ENCODE measurements around the gene BRPF3.

Gene BRPF3

DNA sequence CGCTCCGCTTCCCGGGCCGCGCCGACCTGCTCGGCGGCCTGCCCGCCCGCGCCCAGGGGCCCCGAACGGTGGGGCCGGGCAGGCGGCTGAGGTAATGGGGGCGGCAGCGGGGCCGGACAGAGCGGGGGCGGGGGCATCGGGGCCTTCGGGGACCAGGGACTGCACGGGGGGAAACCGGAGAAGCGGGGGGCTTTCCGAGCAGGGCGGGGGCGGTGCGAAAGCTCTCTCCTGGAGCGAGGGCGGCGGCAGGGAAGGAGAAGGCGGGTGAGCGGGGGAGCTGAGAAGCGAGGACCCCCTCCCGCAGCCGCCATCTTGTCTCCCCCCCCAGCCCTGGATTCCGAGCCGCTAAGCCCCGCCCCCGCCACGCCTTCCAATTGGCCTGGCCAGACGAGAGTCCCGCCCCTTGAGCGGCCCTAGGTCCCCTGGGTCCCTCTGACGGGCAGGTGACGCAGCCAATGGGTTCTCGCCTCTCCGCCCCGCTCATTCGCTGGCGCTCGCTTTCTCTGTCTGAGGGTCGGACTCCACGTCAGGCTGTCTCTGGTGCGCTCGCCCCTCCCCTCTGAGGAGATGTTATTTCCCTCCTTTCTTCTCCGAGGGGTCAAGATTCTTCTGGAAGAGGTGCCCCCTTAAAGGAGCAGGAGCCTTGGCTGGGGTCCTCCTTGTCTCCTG lies 470 bp downstream of the BRPF3 start:
- no peak overlapping the region for H3K4me3 ChIP-seq (IDR thresholded peaks at IDR 0.05; ENCODE audit: insufficient read depth, low read depth, low read length)
- no peaks in the 10 kb centered on the region for H3K36me3 ChIP-seq (ENCODE audit: insufficient read depth)
- peaks cover 23% of the 10 kb centered on the region for H3K79me2 ChIP-seq (ENCODE audit: insufficient read depth, low read depth)
- no peaks in the 10 kb centered on the region for H3K27me3 ChIP-seq (ENCODE audit: insufficient read depth, low read depth)
- peak overlapping the region; percentile 84 for H3K9ac ChIP-seq
- H3K27ac ChIP-seq, result peak overlapping the region; percentile 61
- H3K4me1 ChIP-seq (ENCODE audit: low read depth, poor library complexity, severe bottlenecking), result peaks cover 13% of the 10 kb centered on the region
- peak overlapping the region; percentile 29; the same call in 1 of the 2 replicates for H3K4me2 ChIP-seq
- peak overlapping the region; percentile 75; the same call in 1 of the 2 replicates for H2AFZ ChIP-seq (ENCODE audit: low read depth)
- TF ChIP-seq, protein P1, sequence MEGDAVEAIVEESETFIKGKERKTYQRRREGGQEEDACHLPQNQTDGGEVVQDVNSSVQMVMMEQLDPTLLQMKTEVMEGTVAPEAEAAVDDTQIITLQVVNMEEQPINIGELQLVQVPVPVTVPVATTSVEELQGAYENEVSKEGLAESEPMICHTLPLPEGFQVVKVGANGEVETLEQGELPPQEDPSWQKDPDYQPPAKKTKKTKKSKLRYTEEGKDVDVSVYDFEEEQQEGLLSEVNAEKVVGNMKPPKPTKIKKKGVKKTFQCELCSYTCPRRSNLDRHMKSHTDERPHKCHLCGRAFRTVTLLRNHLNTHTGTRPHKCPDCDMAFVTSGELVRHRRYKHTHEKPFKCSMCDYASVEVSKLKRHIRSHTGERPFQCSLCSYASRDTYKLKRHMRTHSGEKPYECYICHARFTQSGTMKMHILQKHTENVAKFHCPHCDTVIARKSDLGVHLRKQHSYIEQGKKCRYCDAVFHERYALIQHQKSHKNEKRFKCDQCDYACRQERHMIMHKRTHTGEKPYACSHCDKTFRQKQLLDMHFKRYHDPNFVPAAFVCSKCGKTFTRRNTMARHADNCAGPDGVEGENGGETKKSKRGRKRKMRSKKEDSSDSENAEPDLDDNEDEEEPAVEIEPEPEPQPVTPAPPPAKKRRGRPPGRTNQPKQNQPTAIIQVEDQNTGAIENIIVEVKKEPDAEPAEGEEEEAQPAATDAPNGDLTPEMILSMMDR (conservative IDR thresholded peaks at IDR 0.05; ENCODE audit: low read depth, low read length), result no peak
- no peaks in the 10 kb centered on the region for H4K20me1 ChIP-seq (ENCODE audit: insufficient read depth)

- Histone ChIP-seq H4K20me1 (ENCODE audit: insufficient read depth) (no peaks in the 10 kb centered on the region), H3K9ac (no peak overlapping the region; the same call in 1 of the 2 replicates), H3K79me2 (ENCODE audit: insufficient read depth, low read depth) (peaks cover 23% of the 10 kb centered on the region), H3K4me2 (peak overlapping the region; percentile 29; the same call in 1 of the 2 replicates), H3K4me3 (IDR thresholded peaks at IDR 0.05; ENCODE audit: insufficient read depth, low read depth, low read length) (no peak overlapping the region), H2AFZ (ENCODE audit: low read depth) (no peak overlapping the region), H3K27ac (no peak overlapping the region), H3K36me3 (ENCODE audit: insufficient read depth) (no peaks in the 10 kb centered on the region), H3K4me1 (ENCODE audit: low read depth, poor library complexity, severe bottlenecking) (peaks cover 13% of the 10 kb centered on the region), H3K27me3 (ENCODE audit: insufficient read depth, low read depth) (no peaks in the 10 kb centered on the region)
- TF ChIP-seq, protein P1 (conservative IDR thresholded peaks at IDR 0.05; ENCODE audit: low read depth, low read length), result no peak
Measured at GRCh38 chr6:36197739-36198221, 1.2 kb downstream of the BRPF3 start.

GRCh38 chr6:36198986-36199385 lies 2.4 kb downstream of the BRPF3 start:
- no peak overlapping the region for H3K9ac ChIP-seq
- no peaks in the 10 kb centered on the region for H3K27me3 ChIP-seq (ENCODE audit: insufficient read depth, low read depth)
- no peak overlapping the region for H3K4me2 ChIP-seq
- H3K79me2 ChIP-seq (ENCODE audit: insufficient read depth, low read depth), result peaks cover 23% of the 10 kb centered on the region
- no peaks in the 10 kb centered on the region for H3K36me3 ChIP-seq (ENCODE audit: insufficient read depth)
- H3K4me1 ChIP-seq (ENCODE audit: low read depth, poor library complexity, severe bottlenecking), result peaks cover 13% of the 10 kb centered on the region
- H3K4me3 ChIP-seq (IDR thresholded peaks at IDR 0.05; ENCODE audit: insufficient read depth, low read depth, low read length), result no peak overlapping the region
- no peak overlapping the region for H2AFZ ChIP-seq (ENCODE audit: low read depth)
- no peaks in the 10 kb centered on the region for H4K20me1 ChIP-seq (ENCODE audit: insufficient read depth)
- TF ChIP-seq, protein P1 (conservative IDR thresholded peaks at IDR 0.05; ENCODE audit: low read depth, low read length), result no peak
- no peak overlapping the region for H3K27ac ChIP-seq

GRCh38 chr6:36200154-36200891 lies 3.8 kb downstream of the BRPF3 start:
- peaks cover 23% of the 10 kb centered on the region for H3K79me2 ChIP-seq (ENCODE audit: insufficient read depth, low read depth)
- no peaks in the 10 kb centered on the region for H3K36me3 ChIP-seq (ENCODE audit: insufficient read depth)
- no peak overlapping the region for H2AFZ ChIP-seq (ENCODE audit: low read depth)
- no peak overlapping the region for H3K4me2 ChIP-seq
- H3K4me1 ChIP-seq (ENCODE audit: low read depth, poor library complexity, severe bottlenecking), result peaks cover 6% of the 10 kb centered on the region
- no peaks in the 10 kb centered on the region for H3K27me3 ChIP-seq (ENCODE audit: insufficient read depth, low read depth)
- no peak overlapping the region for H3K9ac ChIP-seq
- H4K20me1 ChIP-seq (ENCODE audit: insufficient read depth), result no peaks in the 10 kb centered on the region
- H3K27ac ChIP-seq, result no peak overlapping the region
- TF ChIP-seq, protein P1 (conservative IDR thresholded peaks at IDR 0.05; ENCODE audit: low read depth, low read length), result no peak
- no peak overlapping the region for H3K4me3 ChIP-seq (IDR thresholded peaks at IDR 0.05; ENCODE audit: insufficient read depth, low read depth, low read length)
